ENCODE measurements around the gene AP3B1. TPM values are rescaled to one million over a fixed set of nuclear protein-coding genes. Genes with fewer than 3 reads are reported as not detected.

AP3B1 gene
- total RNA-seq, 1 experiment from 2014 or later: 64.6 TPM

- DNase-seq (ENCODE audit: low read depth): no peak
These were observed 319.9 kb downstream of the AP3B1 start for GRCh38 chr5:77974576-77974975.

GRCh38 chr5:77973253-77973609, 321.3 kb downstream of the AP3B1 start:
- DNase-seq (ENCODE audit: low read depth): no peak

- DNase-seq (ENCODE audit: low read depth): no peak
These were observed 321.8 kb downstream of the AP3B1 start for GRCh38 chr5:77972469-77973252.

GRCh38 chr5:77971776-77972468, 322.6 kb downstream of the AP3B1 start:
- DNase-seq (ENCODE audit: low read depth): no peak

GRCh38 chr5:77970891-77971290, 323.6 kb downstream of the AP3B1 start:
- no peak for DNase-seq (ENCODE audit: low read depth)

- no peak for DNase-seq (ENCODE audit: low read depth)
These were observed 330.7 kb downstream of the AP3B1 start for GRCh38 chr5:77963795-77964194.

- DNase-seq (ENCODE audit: low read depth): no peak
These were observed 333.6 kb downstream of the AP3B1 start for GRCh38 chr5:77960863-77961396.

- DNase-seq (ENCODE audit: low read depth): no peak
These were observed 334.2 kb downstream of the AP3B1 start for GRCh38 chr5:77960305-77960704.

- no peak for DNase-seq (ENCODE audit: low read depth)
These were observed 335.7 kb downstream of the AP3B1 start for GRCh38 chr5:77958642-77959330.

- no peak for DNase-seq (ENCODE audit: low read depth)
These were observed 336.5 kb downstream of the AP3B1 start for GRCh38 chr5:77957931-77958521.

- no peak for DNase-seq (ENCODE audit: low read depth)
These were observed 337.0 kb downstream of the AP3B1 start for GRCh38 chr5:77957516-77957915.

GRCh38 chr5:77957081-77957480, 337.4 kb downstream of the AP3B1 start:
- no peak for DNase-seq (ENCODE audit: low read depth)

GRCh38 chr5:77955577-77955976, 338.9 kb downstream of the AP3B1 start:
- no peak for DNase-seq (ENCODE audit: low read depth)

GRCh38 chr5:77953374-77953773, 341.1 kb downstream of the AP3B1 start:
- DNase-seq (ENCODE audit: low read depth): no peak

GRCh38 chr5:77952636-77953212, 341.8 kb downstream of the AP3B1 start:
- DNase-seq (ENCODE audit: low read depth): no peak

Other genes starting within 250 kb of the AP3B1 start
- gene SCAMP1, start 65.9 kb upstream of the AP3B1 start, total RNA-seq (2014; rRNA removed): 50.7 and 53.8 TPM in 2 replicates

Measured in LHCN-M2 (cell line).